HepG2 (cell line): Measurements from ENCODE around the gene LARP1B. TPM values are rescaled to one million over a fixed set of nuclear protein-coding genes. Genes with fewer than 3 reads are reported as not detected.

ENCODE experiments used
- ATAC-seq: fragments of 200-7000 bp; cut with Tn5 transposase; 3 replicates; pipeline ENCODE4 v1.9.1; 2020; ENCODE audit warnings: mild to moderate bottlenecking, moderate library complexity
- BruUV-seq: library from RNA; stranded (reverse); fragments of 400-500 nt; replicated peaks from 2 replicates; lab custom pipeline; 2021; lab: Mats Ljungman, UMichigan
- CTCF ChIA-PET: fragments of 300-600 bp; formaldehyde crosslinking; extraction: SDS; loops from one replicate; lab custom pipeline; 2021; ENCODE audit warnings: low total read pairs, inconsistent platforms, low intra/inter-chr PET ratio; lab: Yijun Ruan, JAX
- POLR2A ChIA-PET: fragments of 350-600 bp; sonication (Branson Sonifier 250); formaldehyde crosslinking; loops from one replicate; lab custom pipeline; 2020; ENCODE audit warnings: antibody characterized with exemption, inconsistent platforms; lab: Yijun Ruan, JAX
- DNase-seq: peaks from one replicate; pipeline ENCODE4 v3.0.0-alpha.2; 2015; ENCODE audit warnings: low spot score
- FAIRE-seq: peaks from 3 replicates; lab custom pipeline; 2011; peaks lifted over from hg19 to GRCh38; lab: Jason Lieb, UNC
- H2AFZ ChIP-seq: one replicate; pipeline ENCODE4 v1.6.1; 2011; ENCODE audit warnings: low read length, inconsistent platforms
- H3K27ac ChIP-seq: fragments of 300-600 bp; 3 replicates; pipeline ENCODE4 v1.8.0; 2011; ENCODE audit warnings: mixed run types, mild to moderate bottlenecking, mixed read lengths, low read length, inconsistent platforms; ENCODE audit not compliant: insufficient read depth; ENCODE audit errors: extremely low read length
- H3K27me3 ChIP-seq, 2 experiments: fragments of 200-600 bp in 1 of 2; 2 replicates in 1 of 2; 3 replicates in 1 of 2; pipeline versions ENCODE4 v1.6.0 to v1.8.0; 2011; ENCODE audit warnings: low read length in 2 of 2, mild to moderate bottlenecking in 2 of 2, moderate library complexity in 2 of 2, inconsistent platforms in 1 of 2; ENCODE audit not compliant: insufficient read depth in 2 of 2, control insufficient read depth in 1 of 2
- H3K36me3 ChIP-seq, 2 experiments: fragments of 200-600 bp in 1 of 2; replicated peaks in 1 of 2; 2 replicates in 1 of 2; 3 replicates in 1 of 2; pipeline versions ENCODE4 v1.5.1 to v1.8.0; 2011; ENCODE audit warnings: low read length in 2 of 2, inconsistent platforms in 1 of 2; ENCODE audit not compliant: insufficient read depth in 2 of 2, control insufficient read depth in 1 of 2
- H3K4me1 ChIP-seq: 2 replicates; pipeline ENCODE4 v1.5.1; 2012; ENCODE audit warnings: low read length, inconsistent platforms; ENCODE audit not compliant: insufficient read depth
- H3K4me2 ChIP-seq: 2 replicates; pipeline ENCODE4 v1.6.0; 2011; ENCODE audit warnings: low read depth, low read length, inconsistent platforms
- H3K4me3 ChIP-seq, 3 experiments: fragments of 200-600 bp in 1 of 3; sonication (generic), shearing (Covaris generic) in 1 of 3; replicated peaks in 1 of 3; 2 replicates each; pipeline ENCODE4 v1.5.1; 2011 to 2016; ENCODE audit warnings: low read length in 3 of 3, inconsistent platforms in 2 of 3, low read depth in 2 of 3, mild to moderate bottlenecking in 2 of 3, control low read depth in 1 of 3, mixed read lengths in 1 of 3; ENCODE audit not compliant: insufficient read depth in 1 of 3
- H3K79me2 ChIP-seq: one replicate; pipeline ENCODE4 v1.6.1; 2011; ENCODE audit warnings: low read length, inconsistent platforms; ENCODE audit not compliant: insufficient read depth
- H3K9ac ChIP-seq: 2 replicates; pipeline ENCODE4 v1.6.0; 2011; ENCODE audit warnings: mild to moderate bottlenecking, low read depth, low read length, inconsistent platforms; ENCODE audit not compliant: insufficient read depth
- H3K9me3 ChIP-seq: 2 replicates; pipeline ENCODE4 v1.5.1; 2012; ENCODE audit warnings: mild to moderate bottlenecking, low read length
- H4K20me1 ChIP-seq: 2 replicates; pipeline ENCODE4 v1.6.0; 2011; ENCODE audit warnings: inconsistent platforms, mild to moderate bottlenecking, low read length, moderate library complexity; ENCODE audit not compliant: insufficient read depth
- AHDC1 ChIP-seq: sonication (generic); formaldehyde crosslinking; IDR thresholded peaks from 2 replicates; pipeline ENCODE4 v1.5.1; 2020; ENCODE audit warnings: mild to moderate bottlenecking, missing genetic modification reagents, borderline replicate concordance
- BCL3 ChIP-seq: sonication (generic); formaldehyde crosslinking; IDR thresholded peaks from 2 replicates; pipeline ENCODE4 v1.5.1; 2020; ENCODE audit warnings: mild to moderate bottlenecking, missing genetic modification reagents, moderate library complexity
- CEBPG ChIP-seq: IDR thresholded peaks from 2 replicates; pipeline ENCODE4 v1.6.1; 2016
- HNF4G ChIP-seq, 2 experiments: sonication (generic) in 1 of 2; formaldehyde crosslinking in 1 of 2; IDR thresholded peaks; 2 replicates each; pipeline versions ENCODE4 v1.4.0 to v1.6.1; 2011 to 2020; ENCODE audit warnings: borderline replicate concordance in 2 of 2, low read depth in 2 of 2, mild to moderate bottlenecking in 2 of 2, low read length in 1 of 2, missing genetic modification reagents in 1 of 2, moderate library complexity in 1 of 2
- NR2F6 ChIP-seq, 2 experiments: IDR thresholded peaks; 2 replicates each; pipeline ENCODE4 v1.6.1; 2016; ENCODE audit warnings: antibody characterized with exemption in 1 of 2, mild to moderate bottlenecking in 1 of 2
- PCBP1 ChIP-seq: fragments of 200-400 bp; formaldehyde crosslinking; IDR thresholded peaks from 2 replicates; pipeline ENCODE4 v1.6.1; 2017; ENCODE audit warnings: mild to moderate bottlenecking, low read depth, low read length, borderline replicate concordance
- PPARG ChIP-seq: conservative IDR thresholded peaks from 2 replicates; pipeline ENCODE4 v1.6.1; 2016; ENCODE audit warnings: missing biosample characterization, missing genetic modification reagents
- SCMH1 ChIP-seq: sonication (generic); formaldehyde crosslinking; IDR thresholded peaks from 2 replicates; pipeline ENCODE4 v1.9.0; 2021; ENCODE audit warnings: missing genetic modification reagents, mild to moderate bottlenecking, borderline replicate concordance
- TEAD3 ChIP-seq: optimal IDR thresholded peaks from 2 replicates; pipeline ENCODE3; 2016; ENCODE audit warnings: borderline replicate concordance
- TFE3 ChIP-seq: IDR thresholded peaks from 2 replicates; pipeline ENCODE4 v1.6.1; 2016
- TRAFD1 ChIP-seq: sonication (generic); formaldehyde crosslinking; IDR thresholded peaks from 2 replicates; pipeline ENCODE4 v1.5.1; 2020; ENCODE audit warnings: missing genetic modification reagents, mild to moderate bottlenecking, borderline replicate concordance
- ZNF501 ChIP-seq: sonication (generic); formaldehyde crosslinking; IDR thresholded peaks from 2 replicates; pipeline ENCODE4 v1.5.1; 2020; ENCODE audit warnings: mild to moderate bottlenecking, moderate library complexity, missing genetic modification reagents
- WGBS: methylation state at CpG from one replicate; pipeline ENCODE4 v1.1.6; 2017; ENCODE audit warnings: low lambda C conversion rate; 5-methylcytosine and 5-hydroxymethylcytosine counted together
- in situ Hi-C: cut with HindIII; loops from 2 replicates; pipeline ENCODE4 v1.10.0; 2017; ENCODE audit warnings: low pct_unique_long_range_greater_than_20kb; ENCODE audit not compliant: extremely low pct_ligation_motif_present
- intact Hi-C: fragments of 100-400 bp; cut with micrococcal nuclease; formaldehyde crosslinking; loops from one replicate; pipeline ENCODE4 v1.10.0; 2022; ENCODE audit not compliant: unreplicated experiment
- polyA plus RNA-seq, 8 experiments: library from polyadenylated mRNA; depleted of rRNA in 3 of 8; stranded (reverse) in 7 of 8; unstranded in 1 of 8; fragments of >200 nt; fragmentation: Illumina TruSeq in 4 of 8; extraction: Trizol in 4 of 8; gene quantifications; 2 replicates each; pipeline versions ENCODE4 v1.2.1 to v1.2.3, GENCODE V29; 2011 to 2016; ENCODE audit warnings: low read depth in 4 of 8, missing spikeins in 1 of 8, mixed read lengths in 1 of 8; ENCODE audit not compliant: insufficient read depth in 1 of 8
- total RNA-seq, 5 experiments: library from RNA; depleted of rRNA; stranded (reverse); fragments of >200 nt; fragmentation: Illumina TruSeq; extraction: Trizol; gene quantifications; 2 replicates each; pipeline ENCODE4 v1.2.3, GENCODE V29; 2016; ENCODE audit warnings: low read depth in 1 of 5

LARP1B gene
- total and polyA plus RNA-seq, 2 of the 13 experiments (the other 11 are each of a cell fraction or from before 2014, with no cell fraction given): 19.2 to 52.7 TPM

GRCh38 chr4:128241019-128241418 is 179.9 kb downstream of the LARP1B start (continued):
- TF ChIP-seq PPARG (CRISPR knock-in tag) (no peak), SCMH1 (CRISPR knock-in tag) (no peak), PCBP1 (no peak), TRAFD1 (no peak)

- Histone ChIP-seq H3K9ac (no peak overlapping the region; the same call in 1 of the 2 replicates), H3K4me3 (peak overlapping the region in 1 of 3 experiments; percentile 19; a peak in 2 of 6 replicates), H3K27me3 (peaks cover 0 to 2% of the 10 kb centered on the region in 2 experiments; a peak in 2 of 5 replicates), H2AFZ (peak overlapping the region; percentile 76), H3K27ac (no peak overlapping the region), H4K20me1 (no peaks in the 10 kb centered on the region), H3K36me3 (no peaks in the 10 kb centered on the region), H3K4me2 (peak overlapping the region; percentile 71), H3K9me3 (peaks cover 4% of the 10 kb centered on the region; the same call in 1 of the 2 replicates), H3K4me1 (peaks cover 18% of the 10 kb centered on the region), H3K79me2 (no peaks in the 10 kb centered on the region)
- peak; percentile 26 for FAIRE-seq
- ATAC-seq: peak; percentile 83
- BruUV-seq: no TSS peak
- in situ Hi-C loops: no loop called here
- POLR2A ChIA-PET: no interaction called here
- DNase-seq: peak; percentile 57
- intact Hi-C loops: no loop called here
- CTCF ChIA-PET: no interaction called here
- 5% methylated on average over 3 of the region's 3 CpGs for WGBS
- TF ChIP-seq NR2F6 (IDR thresholded peaks at IDR 0.05): peak; percentile 16; the same call in 1 of the 2 replicates
- TF ChIP-seq NR2F6 (CRISPR knock-in tag; IDR thresholded peaks at IDR 0.05): no peak
- 0 out of 2 replicates have a peak, but pooled peaks have one; percentile 49 for TF ChIP-seq BCL3 (CRISPR knock-in tag)
- peak; percentile 89 for TF ChIP-seq TFE3
- TF ChIP-seq HNF4G (IDR thresholded peaks at IDR 0.05; ENCODE audit: borderline replicate concordance, low read depth, low read length): peak; percentile 26; the same call in 1 of the 2 replicates
- TF ChIP-seq HNF4G (CRISPR knock-in tag; IDR thresholded peaks at IDR 0.05; ENCODE audit: borderline replicate concordance, low read depth): no peak
- TF ChIP-seq AHDC1 (CRISPR knock-in tag): peak; percentile 41; the same call in 1 of the 2 replicates
- peak; percentile 70 for TF ChIP-seq CEBPG (CRISPR knock-in tag)
- TF ChIP-seq TEAD3 (CRISPR knock-in tag): peak; percentile 47
- 0 out of 2 replicates have a peak, but pooled peaks have one; percentile 20 for TF ChIP-seq ZNF501 (CRISPR knock-in tag)
These were observed 180.4 kb downstream of the LARP1B start for GRCh38 chr4:128241425-128241913.
